TTC549 (cell line): Measurements from ENCODE around the gene ZNF569.
"Not testable (repeated sequence)": the region's sequence is repeated elsewhere in the genome, so short reads cannot be mapped to it uniquely, and the experiment has no call there.

Source experiments
- FAIRE-seq: peaks from 2 replicates; lab custom pipeline; 2012; peaks lifted over from hg19 to GRCh38; lab: Jason Lieb, UNC

Gene ZNF569

DNA sequence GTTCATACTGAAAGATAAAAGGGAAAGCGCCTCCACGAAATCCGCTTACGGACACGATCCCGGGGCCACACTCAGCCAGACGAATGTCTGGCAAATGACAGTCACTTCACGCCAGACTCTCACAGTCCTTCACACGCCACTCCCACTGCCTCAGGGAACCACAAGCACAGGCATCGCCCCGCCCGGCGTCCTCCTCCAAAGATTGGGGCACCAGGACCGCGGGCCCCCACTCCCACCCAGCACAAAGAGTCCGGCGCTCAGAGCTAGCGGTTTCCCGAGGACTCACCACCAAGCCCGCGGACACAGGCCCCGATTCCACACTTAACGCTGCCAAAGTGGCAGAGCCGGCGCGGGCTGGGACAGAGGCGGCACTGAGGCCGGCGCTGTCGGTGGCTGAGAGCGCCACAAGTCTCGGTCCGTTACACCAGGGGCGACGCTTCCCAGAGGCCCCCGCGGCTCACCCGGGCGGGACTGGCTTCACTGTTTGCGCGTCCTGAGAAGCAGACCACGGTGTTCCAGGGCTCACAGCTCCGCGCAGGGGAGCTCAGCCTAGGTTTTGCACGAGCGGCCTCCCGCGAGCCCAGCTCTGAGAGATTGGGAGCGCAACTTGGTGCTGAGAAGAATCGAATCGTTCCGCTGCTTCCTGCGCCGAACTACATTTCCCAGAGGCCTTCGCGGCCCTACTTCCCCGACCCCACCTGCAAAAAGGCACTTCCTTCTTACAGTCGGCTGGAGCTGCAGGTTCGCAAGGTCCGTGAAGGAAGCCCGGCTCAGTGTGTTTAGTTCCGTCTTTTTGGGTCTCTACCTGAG, at the start of gene ZNF569:
TSS of gene ZNF569 (minus strand) at position 647 of the 810 bp plus-strand sequence. CDS start 22,523 bp downstream, outside the sequence.
- FAIRE-seq = no peak

DNA sequence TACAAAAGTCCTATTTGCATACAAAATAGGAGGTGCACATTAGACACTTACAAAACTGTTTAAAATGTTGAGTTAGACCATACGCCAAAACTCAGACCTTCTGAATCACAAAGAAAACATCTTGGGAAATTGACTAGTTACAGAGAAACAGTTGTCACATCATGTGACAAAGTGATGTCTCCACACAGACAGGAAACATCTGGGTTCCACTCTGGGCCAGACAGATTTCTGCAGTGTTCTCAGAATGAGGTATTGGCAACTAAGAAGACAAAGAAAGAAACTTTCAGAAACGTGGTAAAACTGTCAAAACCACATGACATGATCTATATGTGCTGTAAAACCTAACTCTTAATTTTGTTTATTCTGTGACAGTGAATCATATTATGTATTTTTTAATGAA, 46.2 kb upstream of the ZNF569 start:
- no peak for FAIRE-seq

DNA sequence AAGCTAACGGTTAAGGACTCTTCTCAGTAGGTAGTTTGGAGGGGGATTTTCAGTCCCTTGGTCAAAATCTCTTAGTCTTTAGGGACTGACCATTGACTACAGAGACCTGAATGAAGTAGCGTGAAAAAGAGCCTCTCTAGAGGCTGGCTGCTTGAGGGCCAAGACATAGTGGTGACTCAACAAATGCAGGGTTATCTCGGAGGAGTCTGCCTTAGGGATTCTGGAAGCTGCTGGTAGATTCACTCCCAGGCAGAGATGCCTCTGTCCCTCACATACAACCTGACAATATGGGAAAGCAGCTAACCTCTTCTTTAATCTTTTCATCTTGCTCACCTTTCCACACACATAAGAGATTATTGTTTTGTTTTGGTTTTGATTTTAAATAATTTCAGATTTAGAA, 44.6 kb upstream of the ZNF569 start:
- FAIRE-seq = no peak

- FAIRE-seq = no peak
Measured at GRCh38 chr19:37511186-37511585, 43.9 kb upstream of the ZNF569 start.

DNA sequence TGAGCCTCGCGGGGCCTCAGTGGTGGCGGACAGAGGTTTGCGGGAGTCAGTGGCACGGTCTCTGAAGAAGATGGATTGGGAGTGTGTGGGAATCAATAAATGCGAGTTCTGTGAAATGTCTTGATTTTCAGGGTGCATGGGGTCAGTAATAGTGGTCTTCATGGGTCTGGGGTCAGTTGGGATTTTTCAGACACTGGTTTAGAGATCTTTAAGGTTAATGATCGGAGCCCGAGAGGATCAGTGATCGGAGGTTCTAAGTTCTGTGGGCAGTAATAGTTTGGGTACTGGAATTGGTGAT, 39.9 kb upstream of the ZNF569 start:
- FAIRE-seq = no peak

DNA sequence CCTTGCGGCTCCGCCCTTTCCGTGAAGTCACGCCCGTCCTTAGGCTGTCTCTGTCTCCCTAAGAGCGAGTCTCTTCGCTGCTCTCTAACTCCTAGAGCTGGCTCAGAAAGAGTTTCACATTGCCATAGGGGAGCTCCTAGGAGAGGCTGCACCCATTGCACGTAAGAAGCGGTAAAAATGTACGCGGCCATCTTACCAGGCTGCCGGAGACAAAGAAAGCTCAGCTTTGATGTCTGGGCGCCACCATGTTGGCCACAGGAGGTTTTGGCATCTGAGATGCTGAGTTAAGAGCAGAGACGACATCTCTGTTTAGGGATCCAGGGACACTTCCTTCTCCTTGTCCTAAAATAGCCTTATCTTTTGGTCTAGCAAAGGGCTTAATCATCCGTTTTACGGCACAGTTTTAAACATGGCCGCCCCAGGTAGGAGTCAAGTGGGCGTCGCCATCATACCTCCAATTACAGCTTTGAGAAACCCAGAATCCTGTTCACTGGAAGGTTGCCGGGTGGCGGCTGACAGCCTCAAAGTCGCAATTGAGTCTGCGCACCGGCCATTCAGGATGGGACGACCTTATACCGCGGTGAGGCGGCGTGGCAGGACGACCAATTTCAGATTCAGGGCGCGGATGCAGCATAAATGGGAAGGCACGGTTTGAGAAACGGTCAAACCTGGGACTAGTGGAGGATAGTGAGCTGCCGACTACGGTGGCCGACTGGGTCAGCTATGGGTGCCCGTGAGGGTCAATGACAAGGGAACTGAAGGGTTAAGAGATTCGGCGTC, 39.3 kb upstream of the ZNF569 start, which contains the start of gene ZNF793:
TSS of gene ZNF793 (plus strand) at position 553 of the 780 bp plus-strand sequence. CDS start 16,501 bp downstream, outside the sequence.
- FAIRE-seq = no peak

DNA sequence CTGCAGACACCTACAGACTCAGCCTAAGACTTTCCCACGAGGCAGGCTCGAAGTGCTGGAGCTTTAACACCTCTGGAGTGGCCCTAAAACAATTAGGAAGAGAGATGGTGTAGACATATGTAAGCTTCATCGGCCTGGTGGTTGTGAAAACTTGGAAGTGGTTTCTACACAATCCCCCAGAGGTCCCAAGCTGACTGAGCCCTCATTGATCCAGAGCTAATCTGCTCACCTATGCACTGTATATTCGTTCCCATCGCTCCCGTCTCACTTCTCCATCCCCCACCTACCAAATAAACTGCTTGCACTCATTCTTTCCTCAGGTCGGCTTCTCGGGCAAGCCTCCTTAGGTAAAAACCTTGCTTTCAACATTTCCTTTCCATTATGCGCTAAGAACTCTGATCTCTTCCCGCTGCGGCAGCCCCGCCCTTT, 38.7 kb upstream of the ZNF569 start:
- no peak for FAIRE-seq

- FAIRE-seq = no peak
Measured at GRCh38 chr19:37492213-37492612, 25.0 kb upstream of the ZNF569 start.

- FAIRE-seq = no peak
Measured at GRCh38 chr19:37484406-37485168, 17.3 kb upstream of the ZNF569 start.

DNA sequence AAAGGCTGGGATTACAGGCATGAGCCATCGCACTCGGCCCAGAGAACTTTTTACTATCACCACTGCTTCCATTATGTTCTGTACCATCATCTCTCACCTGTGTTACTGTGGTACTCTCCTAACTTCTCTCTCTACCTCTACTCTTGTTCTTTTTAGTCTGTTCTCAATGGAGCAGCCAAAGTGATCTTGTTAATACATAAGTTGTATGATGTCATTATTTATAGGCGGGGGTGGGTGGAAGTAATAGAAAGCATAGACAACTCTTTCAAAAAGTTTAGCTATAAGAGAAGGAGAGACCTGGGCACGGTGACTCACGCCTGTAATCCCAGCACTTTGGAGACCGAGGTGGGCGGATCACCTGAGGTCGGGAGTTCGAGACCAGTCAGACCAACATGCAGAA, 4.9 kb upstream of the ZNF569 start:
- no peak for FAIRE-seq

GRCh38 chr19:37470216-37470615, 3.0 kb upstream of the ZNF569 start:
- FAIRE-seq = no peak

- no peak for FAIRE-seq
Measured at GRCh38 chr19:37468961-37469777, 1.9 kb upstream of the ZNF569 start, which contains the start of gene ZNF570. TSS of gene ZNF570 (plus strand) at chr19:37469356. CDS start at chr19:37470355, 999 bp downstream.

- FAIRE-seq = no peak
Measured at GRCh38 chr19:37467608-37468090, 405 bp upstream of the ZNF569 start.

DNA sequence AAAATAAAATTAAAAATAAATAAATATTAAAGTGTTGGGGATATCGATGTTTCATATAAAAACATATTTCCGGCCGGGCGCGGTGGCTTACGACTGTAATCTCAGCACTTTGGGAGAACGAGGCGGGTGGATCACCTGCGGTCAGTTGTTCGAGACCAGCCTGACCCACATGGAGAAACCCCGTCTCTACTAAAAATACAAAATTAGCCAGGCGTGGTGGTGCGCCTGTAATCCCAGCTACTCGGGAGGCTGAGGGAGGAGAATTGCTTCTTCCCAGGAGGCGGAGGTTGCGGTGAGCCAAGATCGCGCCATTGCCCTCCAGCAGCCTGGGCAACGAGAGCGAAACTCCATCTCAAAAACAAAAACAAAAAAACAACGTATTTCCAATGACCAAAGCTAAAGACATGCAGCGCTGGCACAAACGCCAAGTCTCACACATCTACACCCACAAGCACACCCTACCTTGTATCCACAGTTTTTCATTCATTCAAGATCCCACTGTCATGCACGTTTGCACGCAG, 907 bp downstream of the ZNF569 start:
- FAIRE-seq = no peak

GRCh38 chr19:37452500-37453245, 14.6 kb downstream of the ZNF569 start:
- FAIRE-seq = no peak

DNA sequence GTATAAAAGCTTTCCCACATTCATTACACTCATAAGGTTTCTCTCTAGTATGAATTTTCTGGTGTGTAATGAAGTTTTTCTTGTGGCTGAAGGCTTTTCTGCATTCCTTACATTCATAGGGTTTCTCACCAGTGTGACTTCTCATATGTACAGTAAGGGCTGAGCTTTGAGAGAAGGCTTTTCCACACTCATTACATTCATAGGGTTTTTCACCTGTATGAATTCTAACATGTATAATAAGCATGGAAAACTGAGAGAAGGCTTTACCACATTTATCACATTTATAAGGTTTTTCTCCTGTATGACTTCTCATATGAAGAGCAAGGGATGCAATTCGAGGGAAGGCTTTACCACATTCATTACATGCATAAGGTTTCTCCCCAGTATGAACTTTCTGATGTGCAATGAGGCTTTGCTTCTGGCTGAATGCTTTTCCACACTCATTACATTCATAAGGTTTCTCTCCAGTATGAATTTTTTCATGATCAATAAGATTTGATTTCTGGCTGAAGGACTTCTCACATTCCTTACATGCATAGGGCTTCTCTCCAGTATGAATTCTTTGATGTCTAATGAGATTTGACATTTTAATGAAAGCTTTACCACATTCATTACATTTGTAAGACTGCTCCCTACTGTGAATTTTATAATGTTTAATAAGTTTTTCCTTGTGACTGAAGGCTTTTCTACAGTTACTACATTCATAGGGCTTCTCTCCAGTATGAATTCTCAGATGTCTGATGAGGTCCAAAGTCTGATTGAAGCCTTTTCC, 53.7 kb downstream of the ZNF569 start:
- no peak for FAIRE-seq

DNA sequence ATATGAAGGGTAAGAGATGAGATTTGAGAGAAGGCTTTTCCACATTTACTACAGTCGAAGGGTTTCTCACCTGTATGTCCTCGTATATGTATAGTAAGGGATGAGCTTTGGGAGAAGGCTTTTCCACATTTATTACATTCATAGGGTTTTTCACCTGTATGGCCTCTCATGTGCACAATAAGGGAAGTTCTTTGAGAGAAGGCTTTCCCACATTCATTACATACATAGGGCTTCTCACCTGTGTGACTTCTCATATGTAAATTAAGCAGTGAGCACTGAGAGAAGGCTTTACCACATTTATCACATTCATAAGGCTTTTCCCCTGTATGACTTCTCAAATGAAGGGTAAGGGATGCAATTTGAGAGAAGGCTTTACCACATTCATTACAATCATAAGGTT, 54.5 kb downstream of the ZNF569 start:
- no peak for FAIRE-seq

GRCh38 chr19:37406140-37406846, 61.0 kb downstream of the ZNF569 start:
- FAIRE-seq = not testable (repeated sequence)

DNA sequence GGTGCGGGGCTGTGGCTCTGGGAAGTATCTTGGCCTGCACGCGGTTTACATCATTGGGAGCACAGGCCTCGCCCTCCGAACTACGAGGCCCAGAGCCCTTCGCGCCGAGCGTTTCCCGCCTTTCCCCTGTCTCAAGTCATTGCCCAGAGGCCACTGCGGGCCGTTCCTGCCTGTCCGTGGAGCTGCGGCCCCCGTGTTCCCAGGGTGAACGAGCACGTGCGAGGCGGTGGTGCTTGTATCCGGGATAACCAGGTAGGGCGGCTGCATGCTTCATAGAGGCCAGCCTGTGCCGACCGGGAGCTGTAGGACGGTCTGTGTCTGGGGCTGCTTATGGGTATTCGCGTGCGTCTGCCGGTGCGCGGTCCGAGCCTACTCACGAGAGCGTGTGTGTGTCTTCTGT, 63.8 kb downstream of the ZNF569 start:
- no peak for FAIRE-seq
